PC-9 (cell line): ENCODE measurements around the gene PRAMEF10.

ENCODE experiments used
- EZH2 ChIP-seq: fragments of 200-600 bp; sonication (generic); IDR thresholded peaks from 2 replicates; pipeline ENCODE4 v1.8.0; 2017; ENCODE audit warnings: antibody characterized with exemption, low read depth
- TF ChIP-seq, protein P1 (sequence below): fragments of 200-600 bp; sonication (generic); conservative IDR thresholded peaks from 2 replicates; pipeline ENCODE4 v1.6.1; 2017; ENCODE audit warnings: mixed run types, antibody characterized with exemption, mild to moderate bottlenecking, moderate library complexity

DNA sequence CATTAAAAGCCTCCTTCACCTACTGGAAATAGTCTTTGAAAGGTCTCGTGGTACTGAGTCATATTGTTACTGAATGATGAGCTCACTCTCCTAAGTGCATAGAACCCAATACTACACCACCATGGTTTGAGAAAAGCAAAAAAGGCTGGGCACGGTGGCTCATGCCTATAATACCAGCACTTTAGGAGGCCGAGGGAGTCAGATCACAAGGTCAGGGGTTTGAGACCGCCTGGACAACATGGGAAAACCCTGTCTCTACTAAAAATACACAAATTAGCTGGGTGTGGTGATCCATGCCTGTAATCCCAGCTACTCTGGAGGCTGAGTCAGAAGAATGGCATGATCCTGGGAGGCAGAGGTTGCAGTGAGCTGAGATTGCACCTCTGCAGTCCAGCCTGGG is 46.3 kb downstream of the PRAMEF10 start:
- TF ChIP-seq, protein P1, sequence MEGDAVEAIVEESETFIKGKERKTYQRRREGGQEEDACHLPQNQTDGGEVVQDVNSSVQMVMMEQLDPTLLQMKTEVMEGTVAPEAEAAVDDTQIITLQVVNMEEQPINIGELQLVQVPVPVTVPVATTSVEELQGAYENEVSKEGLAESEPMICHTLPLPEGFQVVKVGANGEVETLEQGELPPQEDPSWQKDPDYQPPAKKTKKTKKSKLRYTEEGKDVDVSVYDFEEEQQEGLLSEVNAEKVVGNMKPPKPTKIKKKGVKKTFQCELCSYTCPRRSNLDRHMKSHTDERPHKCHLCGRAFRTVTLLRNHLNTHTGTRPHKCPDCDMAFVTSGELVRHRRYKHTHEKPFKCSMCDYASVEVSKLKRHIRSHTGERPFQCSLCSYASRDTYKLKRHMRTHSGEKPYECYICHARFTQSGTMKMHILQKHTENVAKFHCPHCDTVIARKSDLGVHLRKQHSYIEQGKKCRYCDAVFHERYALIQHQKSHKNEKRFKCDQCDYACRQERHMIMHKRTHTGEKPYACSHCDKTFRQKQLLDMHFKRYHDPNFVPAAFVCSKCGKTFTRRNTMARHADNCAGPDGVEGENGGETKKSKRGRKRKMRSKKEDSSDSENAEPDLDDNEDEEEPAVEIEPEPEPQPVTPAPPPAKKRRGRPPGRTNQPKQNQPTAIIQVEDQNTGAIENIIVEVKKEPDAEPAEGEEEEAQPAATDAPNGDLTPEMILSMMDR: no peak
- TF ChIP-seq EZH2: no peak
